BLaER1 (cell line): ENCODE results near the gene AFAP1L2.

ENCODE experiments used
- H3K27ac ChIP-seq: shearing (Covaris generic); formaldehyde crosslinking; 2 replicates; pipeline ENCODE4 v1.8.1; 2022
- H3K27me3 ChIP-seq: shearing (Covaris generic); formaldehyde crosslinking; 2 replicates; pipeline ENCODE4 v1.8.1; 2022
- H3K36me3 ChIP-seq: shearing (Covaris generic); formaldehyde crosslinking; 2 replicates; pipeline ENCODE4 v1.8.1; 2022
- H3K4me1 ChIP-seq: shearing (Covaris generic); formaldehyde crosslinking; 2 replicates; pipeline ENCODE4 v1.8.1; 2022
- H3K4me2 ChIP-seq: shearing (Covaris generic); formaldehyde crosslinking; 2 replicates; pipeline ENCODE4 v1.8.1; 2022
- H3K4me3 ChIP-seq: shearing (Covaris generic); formaldehyde crosslinking; 2 replicates; pipeline ENCODE4 v1.8.1; 2022
- H3K9ac ChIP-seq: shearing (Covaris generic); formaldehyde crosslinking; 2 replicates; pipeline ENCODE4 v1.8.1; 2022
- H3K9me3 ChIP-seq: shearing (Covaris generic); formaldehyde crosslinking; 2 replicates; pipeline ENCODE4 v1.8.1; 2022
- H4K20me1 ChIP-seq: shearing (Covaris generic); formaldehyde crosslinking; 2 replicates; pipeline ENCODE4 v1.8.1; 2022
- Cebpa-rat ChIP-seq: shearing (Covaris generic); IDR thresholded peaks from 2 replicates; pipeline ENCODE4 v1.8.1; 2022

Gene AFAP1L2

DNA sequence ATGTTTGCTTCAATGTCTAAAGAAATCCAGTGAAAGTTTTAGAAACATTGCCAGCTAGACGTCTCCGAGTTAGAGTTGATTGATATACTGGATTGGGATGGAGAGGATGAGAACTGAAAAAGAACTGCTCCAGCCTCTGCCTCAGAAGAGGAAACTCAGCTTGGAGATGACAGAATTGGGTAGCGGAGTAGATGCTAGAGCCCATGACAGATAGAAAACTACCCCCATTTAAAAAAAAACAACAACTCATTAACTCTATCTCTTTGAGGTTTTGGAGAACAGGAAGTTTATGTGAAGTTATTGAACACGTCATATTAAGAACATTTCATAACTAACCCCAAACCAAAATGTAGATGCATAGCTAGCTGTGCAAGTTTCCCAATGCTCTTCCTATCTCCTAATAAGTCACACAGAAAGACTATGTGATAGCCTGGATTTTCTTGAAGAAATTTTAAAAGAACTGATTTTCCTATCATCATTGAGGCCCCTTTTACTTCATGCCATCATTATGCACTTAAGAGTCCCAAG, 28.3 kb upstream of the AFAP1L2 start:
- H3K4me2 ChIP-seq: no peak overlapping the region
- no peaks in the 10 kb centered on the region for H3K9me3 ChIP-seq
- no peak overlapping the region for H3K9ac ChIP-seq
- H4K20me1 ChIP-seq: no peaks in the 10 kb centered on the region
- H3K27ac ChIP-seq: no peak overlapping the region
- H3K27me3 ChIP-seq: no peaks in the 10 kb centered on the region
- H3K4me1 ChIP-seq: no peaks in the 10 kb centered on the region
- H3K4me3 ChIP-seq: no peak overlapping the region
- TF ChIP-seq Cebpa-rat: no peak
- no peaks in the 10 kb centered on the region for H3K36me3 ChIP-seq

DNA sequence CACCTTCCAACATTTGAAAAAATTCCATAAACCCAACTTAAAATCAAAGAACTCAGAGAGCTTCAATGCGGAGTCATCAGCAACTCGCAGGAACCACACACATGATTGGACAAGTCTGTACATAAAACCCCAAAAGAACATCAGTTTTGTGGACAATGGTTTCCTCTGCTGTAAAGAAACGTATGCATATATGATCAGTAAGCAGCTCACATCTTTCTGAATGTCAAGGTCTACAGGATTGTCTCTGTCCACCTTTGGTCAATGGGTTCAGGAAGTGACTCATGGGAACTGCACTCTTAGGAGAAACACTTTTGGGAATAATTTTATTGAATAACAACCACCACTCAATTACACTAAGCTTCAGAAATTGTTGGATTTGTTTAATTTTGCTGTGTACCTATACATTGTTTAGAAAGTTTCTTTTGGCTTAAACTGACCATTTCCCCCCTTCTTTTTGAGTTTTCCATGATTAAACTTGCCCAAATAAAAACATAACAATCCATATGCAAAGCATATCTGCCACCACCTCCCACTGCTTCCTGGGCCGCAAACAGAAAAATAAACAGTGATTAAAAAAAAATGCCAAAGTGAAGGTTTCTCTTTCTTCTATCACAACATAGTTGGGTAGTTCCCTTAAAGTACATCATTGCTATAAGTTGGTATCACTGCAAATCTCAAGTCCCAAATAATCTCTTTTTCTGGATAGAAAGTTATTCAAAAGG, 27.3 kb upstream of the AFAP1L2 start:
- no peak overlapping the region for H3K27ac ChIP-seq
- no peaks in the 10 kb centered on the region for H3K4me1 ChIP-seq
- H3K36me3 ChIP-seq: no peaks in the 10 kb centered on the region
- no peak for TF ChIP-seq Cebpa-rat
- no peak overlapping the region for H3K4me3 ChIP-seq
- no peak overlapping the region for H3K9ac ChIP-seq
- no peaks in the 10 kb centered on the region for H4K20me1 ChIP-seq
- H3K9me3 ChIP-seq: no peaks in the 10 kb centered on the region
- no peaks in the 10 kb centered on the region for H3K27me3 ChIP-seq
- H3K4me2 ChIP-seq: no peak overlapping the region

DNA sequence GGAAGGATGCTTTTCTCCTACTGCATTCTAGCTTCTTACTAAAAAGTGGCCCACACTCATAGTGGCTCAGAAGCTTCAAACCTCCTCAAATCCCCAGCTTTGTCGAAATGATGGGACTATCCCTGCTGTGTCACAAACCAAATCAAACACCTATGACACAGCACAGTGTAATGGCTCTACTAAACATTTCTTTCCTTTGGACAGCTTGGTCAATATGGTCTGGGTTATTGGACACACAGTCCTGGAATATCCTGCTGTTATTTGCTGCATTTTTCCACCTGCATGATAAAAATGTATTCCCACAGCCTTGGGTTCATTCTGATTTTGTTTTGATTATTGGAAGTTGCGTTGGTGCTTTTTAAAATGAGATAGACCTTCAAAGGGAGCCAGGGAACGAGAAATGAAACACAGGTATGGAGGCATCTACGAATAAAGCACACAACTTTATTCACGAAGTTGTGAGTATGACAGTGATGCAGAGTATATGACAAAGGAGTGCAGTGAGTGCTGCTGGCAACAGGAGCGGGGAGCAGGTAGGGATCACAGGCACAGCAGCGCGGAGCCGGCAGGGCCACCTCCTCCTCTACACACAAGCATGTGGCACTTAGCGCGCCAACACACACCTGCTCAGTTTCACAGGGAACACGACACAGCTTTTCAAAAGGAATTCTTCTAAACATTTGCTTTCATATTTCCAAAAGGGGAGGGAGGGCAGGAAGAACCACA, 26.5 kb upstream of the AFAP1L2 start:
- H3K27me3 ChIP-seq: no peaks in the 10 kb centered on the region
- H3K36me3 ChIP-seq: no peaks in the 10 kb centered on the region
- no peaks in the 10 kb centered on the region for H3K9me3 ChIP-seq
- no peak overlapping the region for H3K4me3 ChIP-seq
- H3K4me2 ChIP-seq: no peak overlapping the region
- no peak for TF ChIP-seq Cebpa-rat
- no peaks in the 10 kb centered on the region for H3K4me1 ChIP-seq
- no peak overlapping the region for H3K27ac ChIP-seq
- no peaks in the 10 kb centered on the region for H4K20me1 ChIP-seq
- H3K9ac ChIP-seq: no peak overlapping the region

DNA sequence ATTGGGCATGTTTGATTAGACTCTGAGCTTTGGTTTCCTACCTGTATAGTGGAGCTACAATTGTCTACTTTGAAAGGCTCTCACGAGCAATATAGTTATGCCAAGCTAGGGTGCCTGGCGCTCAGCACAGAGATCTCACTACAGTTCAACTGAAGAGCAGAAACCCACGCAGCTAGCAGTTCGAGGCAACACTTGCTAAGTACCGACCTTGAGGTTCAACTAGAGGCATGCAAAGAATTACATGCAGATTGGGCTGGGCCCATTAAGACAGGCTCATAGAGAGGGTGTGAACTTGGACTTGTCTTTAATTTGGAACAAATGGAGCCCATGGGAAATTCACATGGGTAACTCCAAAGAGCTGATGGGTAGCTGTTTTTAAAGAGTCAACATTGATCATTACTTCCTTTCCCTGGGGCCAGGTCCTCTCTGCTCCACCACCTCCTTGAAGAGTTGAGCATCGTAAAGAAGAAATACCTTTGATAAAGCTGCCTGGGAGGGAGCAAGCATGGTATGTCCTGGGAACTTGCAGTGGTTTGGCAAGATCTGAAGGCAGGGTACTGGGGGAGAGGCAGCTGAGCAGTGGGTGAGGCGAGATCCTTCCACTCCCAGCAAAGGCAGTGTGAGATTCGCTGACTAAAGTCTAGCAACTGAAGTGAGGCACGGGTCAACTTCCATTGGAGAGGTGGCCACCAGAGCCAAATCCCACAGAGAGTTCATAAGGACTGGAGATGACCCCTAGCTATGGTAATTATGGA, 25.5 kb upstream of the AFAP1L2 start:
- H3K4me3 ChIP-seq: no peak overlapping the region
- no peak overlapping the region for H3K9ac ChIP-seq
- no peak for TF ChIP-seq Cebpa-rat
- H3K9me3 ChIP-seq: no peaks in the 10 kb centered on the region
- H3K27me3 ChIP-seq: no peaks in the 10 kb centered on the region
- no peak overlapping the region for H3K4me2 ChIP-seq
- H3K27ac ChIP-seq: no peak overlapping the region
- no peaks in the 10 kb centered on the region for H4K20me1 ChIP-seq
- H3K4me1 ChIP-seq: no peaks in the 10 kb centered on the region
- no peaks in the 10 kb centered on the region for H3K36me3 ChIP-seq

DNA sequence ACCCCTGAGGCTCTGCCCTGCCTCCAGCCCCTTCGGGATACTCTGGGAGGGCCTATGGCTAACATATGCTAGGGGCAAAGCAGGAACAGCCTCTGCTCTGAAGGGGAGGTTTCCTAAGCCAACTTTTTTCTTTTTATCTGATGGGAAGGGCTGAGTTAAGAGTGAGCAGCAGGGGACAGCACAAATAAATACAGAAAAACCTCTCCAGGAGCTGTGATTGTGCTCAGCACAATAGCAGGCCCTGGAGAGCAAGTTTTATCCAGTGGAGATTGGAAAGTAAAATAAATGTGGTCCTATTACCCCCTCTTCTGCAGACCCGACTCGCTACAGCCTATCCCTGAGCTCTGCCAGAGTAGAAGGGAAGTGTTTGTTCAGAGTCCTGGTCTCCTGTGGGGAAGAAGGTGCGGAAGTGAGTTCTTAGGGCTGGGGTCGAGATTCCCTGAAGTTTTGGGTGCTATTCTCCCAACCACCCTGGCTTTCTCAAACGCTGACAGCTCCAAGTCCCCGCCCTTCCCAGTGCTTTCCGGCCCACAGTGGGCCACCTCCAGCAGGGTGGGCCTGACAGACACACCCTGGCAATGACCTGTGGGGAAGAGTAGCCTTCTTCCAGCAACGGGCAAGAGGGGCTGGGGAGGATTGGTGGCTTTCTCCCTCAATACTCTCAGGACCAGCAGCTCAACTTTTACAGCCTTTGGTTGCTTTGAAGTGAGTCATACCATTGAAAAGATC, 23.0 kb upstream of the AFAP1L2 start:
- Histone ChIP-seq H3K4me2 (no peak overlapping the region), H3K4me3 (no peak overlapping the region), H4K20me1 (no peaks in the 10 kb centered on the region), H3K27me3 (no peaks in the 10 kb centered on the region), H3K9ac (no peak overlapping the region), H3K9me3 (no peaks in the 10 kb centered on the region), H3K36me3 (no peaks in the 10 kb centered on the region), H3K4me1 (no peaks in the 10 kb centered on the region), H3K27ac (no peak overlapping the region)
- no peak for TF ChIP-seq Cebpa-rat

DNA sequence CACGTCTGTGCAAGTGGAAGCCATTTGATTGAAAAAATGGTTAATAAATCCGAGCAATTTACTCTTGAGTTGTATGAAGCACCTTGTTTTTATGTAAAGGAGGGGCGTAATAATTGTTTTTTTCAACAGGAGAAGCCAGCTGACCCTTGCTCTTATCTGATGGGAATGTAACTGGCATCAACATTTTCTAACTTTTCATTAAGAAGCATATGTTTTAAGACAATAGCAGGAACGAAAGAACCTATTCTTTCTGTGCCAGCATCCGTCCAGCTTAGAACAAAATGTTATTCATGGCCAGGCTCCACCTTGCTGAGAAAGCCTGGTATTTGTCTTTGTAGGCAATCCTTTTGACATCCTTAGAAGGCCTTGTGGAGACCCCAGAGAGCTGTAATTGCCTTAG, 22.2 kb upstream of the AFAP1L2 start:
- H3K9me3 ChIP-seq: no peaks in the 10 kb centered on the region
- H3K9ac ChIP-seq: no peak overlapping the region
- no peak overlapping the region for H3K27ac ChIP-seq
- H3K4me2 ChIP-seq: no peak overlapping the region
- no peaks in the 10 kb centered on the region for H3K36me3 ChIP-seq
- H3K4me3 ChIP-seq: no peak overlapping the region
- TF ChIP-seq Cebpa-rat: no peak
- no peaks in the 10 kb centered on the region for H3K4me1 ChIP-seq
- H4K20me1 ChIP-seq: no peaks in the 10 kb centered on the region
- H3K27me3 ChIP-seq: no peaks in the 10 kb centered on the region

DNA sequence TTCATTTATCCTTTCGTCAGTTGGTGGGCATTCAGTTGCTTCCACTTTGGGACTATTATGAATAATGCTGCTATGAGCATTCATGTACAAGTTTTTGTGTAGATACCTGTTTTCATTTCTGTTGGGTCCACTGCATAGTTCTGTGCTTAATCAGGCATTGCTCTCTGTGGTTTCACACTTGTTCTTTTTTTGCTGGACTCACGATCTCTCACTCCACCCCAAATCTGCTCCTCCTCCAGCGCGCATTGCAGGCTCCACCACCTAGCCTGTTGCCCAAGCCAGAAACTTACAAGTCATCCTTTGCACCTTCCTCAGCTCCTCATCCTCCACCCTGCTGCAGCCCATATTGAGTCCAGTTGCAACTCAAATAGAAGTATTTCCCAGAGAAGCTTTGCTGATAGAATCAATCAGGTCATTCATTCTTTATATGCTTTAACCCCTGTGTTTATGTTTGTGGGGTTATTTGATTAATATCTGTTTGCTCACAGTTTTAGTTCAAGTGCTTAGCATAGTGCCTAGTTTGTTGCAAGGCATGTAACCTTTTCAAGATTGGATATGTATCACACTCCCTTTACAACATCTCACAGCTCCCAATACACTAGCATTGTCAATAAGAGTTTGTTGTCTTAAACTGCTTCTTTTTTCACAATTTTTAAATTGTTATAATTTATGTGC, 16.6 kb upstream of the AFAP1L2 start:
- TF ChIP-seq Cebpa-rat: no peak
- Histone ChIP-seq H3K4me2 (no peak overlapping the region), H3K4me3 (no peak overlapping the region), H3K27ac (no peak overlapping the region), H3K36me3 (no peaks in the 10 kb centered on the region), H3K9ac (no peak overlapping the region), H3K9me3 (no peaks in the 10 kb centered on the region), H3K4me1 (no peaks in the 10 kb centered on the region), H3K27me3 (no peaks in the 10 kb centered on the region), H4K20me1 (no peaks in the 10 kb centered on the region)

DNA sequence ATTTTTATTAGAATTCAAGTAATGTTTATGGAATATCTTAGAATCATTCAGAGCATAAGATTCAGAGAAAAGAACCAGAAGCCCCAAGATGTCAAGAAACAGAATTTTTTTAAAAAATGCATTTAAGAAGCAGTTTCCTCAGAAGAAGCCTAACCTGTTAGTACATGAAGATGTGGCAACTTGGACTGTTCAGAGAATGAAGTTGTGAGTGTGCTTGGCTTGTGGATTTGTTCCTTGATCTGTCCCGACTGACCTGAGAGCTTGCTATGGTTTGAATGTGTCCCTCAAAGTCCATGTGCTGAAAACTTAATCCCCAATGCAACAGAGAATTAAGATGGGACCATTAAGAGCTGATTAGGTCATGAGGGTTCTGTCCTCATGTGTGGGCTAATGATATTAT, 13.8 kb upstream of the AFAP1L2 start:
- Histone ChIP-seq H3K9me3 (no peaks in the 10 kb centered on the region), H4K20me1 (no peaks in the 10 kb centered on the region), H3K4me1 (no peaks in the 10 kb centered on the region), H3K36me3 (no peaks in the 10 kb centered on the region), H3K4me3 (no peak overlapping the region), H3K9ac (no peak overlapping the region), H3K4me2 (no peak overlapping the region), H3K27ac (no peak overlapping the region), H3K27me3 (no peaks in the 10 kb centered on the region)
- TF ChIP-seq Cebpa-rat: no peak
